ENCODE data around the gene IPMK. TPM values are rescaled to one million over a fixed set of nuclear protein-coding genes. Genes with fewer than 3 reads are reported as not detected.

Gene IPMK
- total and polyA plus RNA-seq, 9 of the 15 experiments (the other 6 are each of a cell fraction or from before 2014, with no cell fraction given), result 0.98 to 4.4 (median 2.7) TPM

- 2% methylated on average over 3 of the region's 3 CpGs for WGBS (ENCODE audit: insufficient coverage, low coverage, missing lambda C conversion rate)
- POLR2A ChIA-PET, result no interaction called here
- intact Hi-C loops (cut with micrococcal nuclease) (loop anchor here (1.0 to 10.0 kb wide), 5 partner anchors 90 to 1445 kb away; partner anchors contain the start of genes CISD1, IPMK and TFAM), in situ Hi-C loops (cut with MboI) (no loop called here)
- no TSS peak for BruUV-seq (replicated peaks)
- H3K9me1 ChIP-seq (ENCODE audit: control insufficient read depth, insufficient read depth, low read length), result peaks cover 4% of the 10 kb centered on the region
- H3K79me2 ChIP-seq (ENCODE audit: control insufficient read depth, insufficient read depth, low read length), result no peaks in the 10 kb centered on the region
- H3K9me3 ChIP-seq (replicated peaks; ENCODE audit: control insufficient read depth, insufficient read depth, low read depth, low read length), result no peaks in the 10 kb centered on the region
- no peak overlapping the region for H2AFZ ChIP-seq (ENCODE audit: low read depth, low read length)
- FAIRE-seq (peak; percentile 58), ATAC-seq (peak; percentile 58), DNase-seq (ENCODE audit: extremely low read depth in 1 of 4, low spot score in 3 of 4) (peak; percentile 17 to 42 (median 20))
- peaks cover 0 to 16% of the 10 kb centered on the region in 2 experiments; a peak in 2 of 5 replicates for H3K4me1 ChIP-seq (replicated peaks in 1 of 2; ENCODE audit: control insufficient read depth in 2 of 2, insufficient read depth in 2 of 2, low read length in 2 of 2)
- H3K4me3 ChIP-seq, result no peak overlapping the region
- H3K27ac ChIP-seq (ENCODE audit: extremely low read depth, low read depth, low read length), result no peak overlapping the region
- no peak overlapping the region for H3K9ac ChIP-seq (ENCODE audit: insufficient read depth in 1 of 2, low read depth in 2 of 2, low read length in 2 of 2)
- no peak overlapping the region for H3K4me2 ChIP-seq (ENCODE audit: insufficient read depth, low read length)
- CTCF ChIA-PET (ENCODE audit: low intra/inter-chr PET ratio), result interaction anchor here (0.6 to 5.0 kb wide), 4 partner anchors 14 to 207 kb away, joined by 4 to 66 read pairs (median 8); partner anchors contain the start of gene TFAM
- H4K20me1 ChIP-seq (replicated peaks; ENCODE audit: control insufficient read depth, insufficient read depth, low read length), result no peaks in the 10 kb centered on the region
- H3K36me3 ChIP-seq (ENCODE audit: control insufficient read depth, insufficient read depth, low read length), result no peaks in the 10 kb centered on the region
- no peaks in the 10 kb centered on the region for H3K27me3 ChIP-seq (ENCODE audit: control insufficient read depth in 2 of 2, insufficient read depth in 2 of 2, low read length in 2 of 2)
- TF ChIP-seq, protein P1, sequence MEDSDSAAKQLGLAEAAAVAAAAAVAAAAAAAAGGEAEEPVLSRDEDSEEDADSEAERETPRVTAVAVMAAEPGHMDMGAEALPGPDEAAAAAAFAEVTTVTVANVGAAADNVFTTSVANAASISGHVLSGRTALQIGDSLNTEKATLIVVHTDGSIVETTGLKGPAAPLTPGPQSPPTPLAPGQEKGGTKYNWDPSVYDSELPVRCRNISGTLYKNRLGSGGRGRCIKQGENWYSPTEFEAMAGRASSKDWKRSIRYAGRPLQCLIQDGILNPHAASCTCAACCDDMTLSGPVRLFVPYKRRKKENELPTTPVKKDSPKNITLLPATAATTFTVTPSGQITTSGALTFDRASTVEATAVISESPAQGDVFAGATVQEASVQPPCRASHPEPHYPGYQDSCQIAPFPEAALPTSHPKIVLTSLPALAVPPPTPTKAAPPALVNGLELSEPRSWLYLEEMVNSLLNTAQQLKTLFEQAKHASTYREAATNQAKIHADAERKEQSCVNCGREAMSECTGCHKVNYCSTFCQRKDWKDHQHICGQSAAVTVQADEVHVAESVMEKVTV (CRISPR knock-in tag; IDR thresholded peaks at IDR 0.05), result peak; percentile 74
- TF ChIP-seq, protein P2, sequence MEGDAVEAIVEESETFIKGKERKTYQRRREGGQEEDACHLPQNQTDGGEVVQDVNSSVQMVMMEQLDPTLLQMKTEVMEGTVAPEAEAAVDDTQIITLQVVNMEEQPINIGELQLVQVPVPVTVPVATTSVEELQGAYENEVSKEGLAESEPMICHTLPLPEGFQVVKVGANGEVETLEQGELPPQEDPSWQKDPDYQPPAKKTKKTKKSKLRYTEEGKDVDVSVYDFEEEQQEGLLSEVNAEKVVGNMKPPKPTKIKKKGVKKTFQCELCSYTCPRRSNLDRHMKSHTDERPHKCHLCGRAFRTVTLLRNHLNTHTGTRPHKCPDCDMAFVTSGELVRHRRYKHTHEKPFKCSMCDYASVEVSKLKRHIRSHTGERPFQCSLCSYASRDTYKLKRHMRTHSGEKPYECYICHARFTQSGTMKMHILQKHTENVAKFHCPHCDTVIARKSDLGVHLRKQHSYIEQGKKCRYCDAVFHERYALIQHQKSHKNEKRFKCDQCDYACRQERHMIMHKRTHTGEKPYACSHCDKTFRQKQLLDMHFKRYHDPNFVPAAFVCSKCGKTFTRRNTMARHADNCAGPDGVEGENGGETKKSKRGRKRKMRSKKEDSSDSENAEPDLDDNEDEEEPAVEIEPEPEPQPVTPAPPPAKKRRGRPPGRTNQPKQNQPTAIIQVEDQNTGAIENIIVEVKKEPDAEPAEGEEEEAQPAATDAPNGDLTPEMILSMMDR (IDR thresholded peaks at IDR 0.05 in 2 of 3, conservative IDR thresholded peaks at IDR 0.05 in 1 of 3; ENCODE audit: insufficient read depth in 2 of 3, low read depth in 1 of 3, low read length in 3 of 3), result peak in 2 of 3 experiments; percentile 56 to 83; a peak in 4 of 6 replicates
- TF ChIP-seq TCF3 (CRISPR knock-in tag; IDR thresholded peaks at IDR 0.05) (no peak), ZNF133 (CRISPR knock-in tag; IDR thresholded peaks at IDR 0.05) (no peak), ARID2 (IDR thresholded peaks at IDR 0.05) (peak; percentile 48; the same call in 1 of the 2 replicates), RAD21 (CRISPR knock-in tag; conservative IDR thresholded peaks at IDR 0.05 in 1 of 2, IDR thresholded peaks at IDR 0.05 in 1 of 2) (peak; percentile 84 to 90), NCOA2 (IDR thresholded peaks at IDR 0.05; ENCODE audit: partially characterized antibody in 2 of 2) (no peak), XRCC4 (IDR thresholded peaks at IDR 0.05; ENCODE audit: extremely low read depth, insufficient read depth, insufficient read length) (no peak)
- TF ChIP-seq, protein P3, sequence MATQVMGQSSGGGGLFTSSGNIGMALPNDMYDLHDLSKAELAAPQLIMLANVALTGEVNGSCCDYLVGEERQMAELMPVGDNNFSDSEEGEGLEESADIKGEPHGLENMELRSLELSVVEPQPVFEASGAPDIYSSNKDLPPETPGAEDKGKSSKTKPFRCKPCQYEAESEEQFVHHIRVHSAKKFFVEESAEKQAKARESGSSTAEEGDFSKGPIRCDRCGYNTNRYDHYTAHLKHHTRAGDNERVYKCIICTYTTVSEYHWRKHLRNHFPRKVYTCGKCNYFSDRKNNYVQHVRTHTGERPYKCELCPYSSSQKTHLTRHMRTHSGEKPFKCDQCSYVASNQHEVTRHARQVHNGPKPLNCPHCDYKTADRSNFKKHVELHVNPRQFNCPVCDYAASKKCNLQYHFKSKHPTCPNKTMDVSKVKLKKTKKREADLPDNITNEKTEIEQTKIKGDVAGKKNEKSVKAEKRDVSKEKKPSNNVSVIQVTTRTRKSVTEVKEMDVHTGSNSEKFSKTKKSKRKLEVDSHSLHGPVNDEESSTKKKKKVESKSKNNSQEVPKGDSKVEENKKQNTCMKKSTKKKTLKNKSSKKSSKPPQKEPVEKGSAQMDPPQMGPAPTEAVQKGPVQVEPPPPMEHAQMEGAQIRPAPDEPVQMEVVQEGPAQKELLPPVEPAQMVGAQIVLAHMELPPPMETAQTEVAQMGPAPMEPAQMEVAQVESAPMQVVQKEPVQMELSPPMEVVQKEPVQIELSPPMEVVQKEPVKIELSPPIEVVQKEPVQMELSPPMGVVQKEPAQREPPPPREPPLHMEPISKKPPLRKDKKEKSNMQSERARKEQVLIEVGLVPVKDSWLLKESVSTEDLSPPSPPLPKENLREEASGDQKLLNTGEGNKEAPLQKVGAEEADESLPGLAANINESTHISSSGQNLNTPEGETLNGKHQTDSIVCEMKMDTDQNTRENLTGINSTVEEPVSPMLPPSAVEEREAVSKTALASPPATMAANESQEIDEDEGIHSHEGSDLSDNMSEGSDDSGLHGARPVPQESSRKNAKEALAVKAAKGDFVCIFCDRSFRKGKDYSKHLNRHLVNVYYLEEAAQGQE (IDR thresholded peaks at IDR 0.05; ENCODE audit: borderline replicate concordance), result peak; percentile 81
- TF ChIP-seq, protein P3 (CRISPR knock-in tag; IDR thresholded peaks at IDR 0.05; ENCODE audit: low read depth), result no peak
Measured at GRCh38 chr10:58177362-58177947, 90.2 kb downstream of the IPMK start.
